ENCODE results near the gene SERPINA6.
A peak's percentile ranks its signal among the peaks of the same experiment; 100 is the strongest.
"Not testable (repeated sequence)": the region's sequence is repeated elsewhere in the genome, so short reads cannot be mapped to it uniquely, and the experiment has no call there.

Gene SERPINA6

DNA sequence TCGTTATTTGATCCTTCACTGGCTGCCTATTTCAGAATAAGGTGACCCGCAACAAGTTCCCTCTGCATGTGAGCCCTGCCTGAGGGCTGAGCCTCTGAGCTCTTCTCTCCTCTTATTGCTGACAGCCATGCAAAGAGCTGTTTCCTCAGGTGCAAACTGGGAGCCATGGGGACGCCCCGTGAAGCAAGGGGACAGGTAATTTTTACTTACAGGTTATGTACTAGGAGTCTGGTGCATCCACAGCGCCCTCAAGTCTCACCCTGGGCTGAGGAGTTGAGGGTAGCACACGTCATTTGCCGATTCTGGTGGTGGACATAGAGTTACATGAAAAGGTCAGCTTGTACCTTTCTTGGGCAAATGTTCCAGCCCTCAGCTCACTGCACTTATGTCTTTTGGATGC lies 26.1 kb upstream of the SERPINA6 start:
- Histone ChIP-seq H3K14ac (ENCODE audit: low read length) (no peak overlapping the region), H2AK5ac (ENCODE audit: low read length) (no peak overlapping the region), H2BK5ac (ENCODE audit: low read depth, low read length, poor library complexity) (no peak overlapping the region), H3K4me1 (ENCODE audit: control insufficient read depth in 1 of 2, insufficient read depth in 2 of 2, low read length in 2 of 2) (peaks cover 0 to 2% of the 10 kb centered on the region in 2 experiments), H3K23ac (ENCODE audit: low read length) (no peak overlapping the region), H3K79me1 (ENCODE audit: low read length) (no peaks in the 10 kb centered on the region), H3K36me3 (ENCODE audit: control insufficient read depth in 1 of 2, insufficient read depth in 2 of 2, low read length in 2 of 2) (no peaks in the 10 kb centered on the region), H3K18ac (ENCODE audit: low read length) (no peak overlapping the region), H3K9ac (ENCODE audit: low read length) (peak overlapping the region; percentile 12), H4K8ac (ENCODE audit: low read depth, low read length) (no peak overlapping the region), H4K91ac (ENCODE audit: low read depth, low read length) (no peak overlapping the region), H3K27ac (ENCODE audit: low read depth, low read length) (no peak overlapping the region), H3K4ac (ENCODE audit: low read depth, low read length) (no peak overlapping the region), H3K4me3 (ENCODE audit: low read depth, low read length) (no peak overlapping the region), H3K27me3 (ENCODE audit: insufficient read depth, low read length) (no peaks in the 10 kb centered on the region), H3K79me2 (ENCODE audit: control insufficient read depth, insufficient read depth, low read length, poor library complexity) (no peaks in the 10 kb centered on the region), H3K9me3 (ENCODE audit: insufficient read depth, low read depth, low read length) (no peaks in the 10 kb centered on the region), H3K4me2 (ENCODE audit: low read length) (no peak overlapping the region), H2AFZ (ENCODE audit: insufficient read depth, low read length, poor library complexity) (no peak overlapping the region), H4K12ac (ENCODE audit: low read depth, low read length) (no peak overlapping the region), H2BK12ac (ENCODE audit: low read length) (no peak overlapping the region), H2BK120ac (ENCODE audit: insufficient read depth, low read length, poor library complexity) (no peak overlapping the region)
- DNase-seq = no peak
- no CpG with 5 or more reads among the region's 7 CpGs for whole genome bisulfite sequencing (ENCODE audit: extremely low coverage, insufficient coverage, insufficient read length)

DNA sequence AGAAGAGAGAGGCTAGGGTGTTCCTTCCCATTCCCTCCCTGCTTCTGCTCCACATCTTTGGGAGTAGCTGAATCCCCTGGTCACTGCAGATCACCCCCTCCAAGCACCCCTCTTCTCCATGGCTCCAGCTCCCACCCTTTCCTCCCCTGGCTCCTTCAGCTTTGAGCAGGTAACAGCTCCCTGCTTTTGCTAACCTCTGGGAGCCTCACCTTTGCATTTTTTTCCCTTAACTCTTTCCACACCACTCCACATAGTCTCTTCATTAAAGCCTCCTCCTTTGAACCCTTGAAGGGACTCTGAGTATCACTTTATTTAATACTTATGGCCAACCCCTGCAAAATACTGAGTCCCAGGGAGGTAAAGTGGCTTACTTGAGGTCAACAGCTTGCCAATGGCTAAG lies 25.7 kb upstream of the SERPINA6 start:
- no peak overlapping the region for H3K27ac ChIP-seq (ENCODE audit: low read depth, low read length)
- no peaks in the 10 kb centered on the region for H3K9me3 ChIP-seq (ENCODE audit: insufficient read depth, low read depth, low read length)
- no peak overlapping the region for H2BK120ac ChIP-seq (ENCODE audit: insufficient read depth, low read length, poor library complexity)

DNA sequence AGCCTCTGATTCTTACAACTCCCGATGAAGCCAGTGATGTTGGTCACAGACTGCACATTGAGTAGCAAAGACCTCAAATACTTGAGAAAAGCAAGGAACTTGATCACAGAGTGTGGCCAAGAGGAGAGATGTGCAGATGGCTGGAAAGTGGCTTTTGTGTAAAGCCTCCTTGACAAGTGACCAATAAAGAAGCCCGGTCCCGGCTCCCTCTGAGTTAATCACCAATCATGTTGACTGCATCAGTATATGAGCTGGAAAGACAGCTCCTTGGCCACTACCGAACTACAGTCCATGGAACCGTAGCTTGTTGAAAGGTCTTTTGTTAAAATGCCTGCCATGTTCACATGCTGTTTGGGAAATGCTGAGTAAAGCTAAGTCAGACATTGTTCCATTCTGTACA lies 23.7 kb upstream of the SERPINA6 start:
- no peak overlapping the region for H3K9ac ChIP-seq (ENCODE audit: low read length)
- H2BK120ac ChIP-seq (ENCODE audit: insufficient read depth, low read length, poor library complexity) = no peak overlapping the region
- no peak overlapping the region for H4K91ac ChIP-seq (ENCODE audit: low read depth, low read length)
- H3K4me3 ChIP-seq (ENCODE audit: low read depth, low read length) = no peak overlapping the region
- no peak overlapping the region for H3K18ac ChIP-seq (ENCODE audit: low read length)
- no peak overlapping the region for H2AFZ ChIP-seq (ENCODE audit: insufficient read depth, low read length, poor library complexity)
- no peaks in the 10 kb centered on the region for H3K9me3 ChIP-seq (ENCODE audit: insufficient read depth, low read depth, low read length)
- H3K27ac ChIP-seq (ENCODE audit: low read depth, low read length) = no peak overlapping the region
- H3K79me1 ChIP-seq (ENCODE audit: low read length) = no peaks in the 10 kb centered on the region
- no peaks in the 10 kb centered on the region for H3K36me3 ChIP-seq (ENCODE audit: control insufficient read depth in 1 of 2, insufficient read depth in 2 of 2, low read length in 2 of 2)
- H3K79me2 ChIP-seq (ENCODE audit: control insufficient read depth, insufficient read depth, low read length, poor library complexity) = no peaks in the 10 kb centered on the region
- no peak overlapping the region for H3K14ac ChIP-seq (ENCODE audit: low read length)
- DNase-seq = no peak
- WGBS (ENCODE audit: extremely low coverage, insufficient coverage, insufficient read length) = no CpG with 5 or more reads among the region's 5 CpGs
- H3K4me1 ChIP-seq (ENCODE audit: control insufficient read depth in 1 of 2, insufficient read depth in 2 of 2, low read length in 2 of 2) = peaks cover 0 to 2% of the 10 kb centered on the region in 2 experiments
- H3K23ac ChIP-seq (ENCODE audit: low read length) = no peak overlapping the region
- no peak overlapping the region for H2BK12ac ChIP-seq (ENCODE audit: low read length)
- H2BK5ac ChIP-seq (ENCODE audit: low read depth, low read length, poor library complexity) = no peak overlapping the region
- H3K4me2 ChIP-seq (ENCODE audit: low read length) = no peak overlapping the region
- H3K4ac ChIP-seq (ENCODE audit: low read depth, low read length) = no peak overlapping the region
- no peak overlapping the region for H4K12ac ChIP-seq (ENCODE audit: low read depth, low read length)
- H4K8ac ChIP-seq (ENCODE audit: low read depth, low read length) = no peak overlapping the region
- H2AK5ac ChIP-seq (ENCODE audit: low read length) = no peak overlapping the region
- no peaks in the 10 kb centered on the region for H3K27me3 ChIP-seq (ENCODE audit: insufficient read depth, low read length)

More for the DNA sequence above, 25.7 kb upstream of the SERPINA6 start:
- no peak overlapping the region for H3K4me2 ChIP-seq (ENCODE audit: low read length)
- no peak overlapping the region for H2BK5ac ChIP-seq (ENCODE audit: low read depth, low read length, poor library complexity)
- H4K12ac ChIP-seq (ENCODE audit: low read depth, low read length) = no peak overlapping the region
- no peak overlapping the region for H2AK5ac ChIP-seq (ENCODE audit: low read length)
- no peak overlapping the region for H3K4me3 ChIP-seq (ENCODE audit: low read depth, low read length)
- no peak overlapping the region for H3K14ac ChIP-seq (ENCODE audit: low read length)
- H4K91ac ChIP-seq (ENCODE audit: low read depth, low read length) = no peak overlapping the region
- no peak overlapping the region for H4K8ac ChIP-seq (ENCODE audit: low read depth, low read length)
- no peaks in the 10 kb centered on the region for H3K36me3 ChIP-seq (ENCODE audit: control insufficient read depth in 1 of 2, insufficient read depth in 2 of 2, low read length in 2 of 2)
- peaks cover 0 to 2% of the 10 kb centered on the region in 2 experiments for H3K4me1 ChIP-seq (ENCODE audit: control insufficient read depth in 1 of 2, insufficient read depth in 2 of 2, low read length in 2 of 2)
- no peaks in the 10 kb centered on the region for H3K79me2 ChIP-seq (ENCODE audit: control insufficient read depth, insufficient read depth, low read length, poor library complexity)
- H3K23ac ChIP-seq (ENCODE audit: low read length) = no peak overlapping the region
- H3K4ac ChIP-seq (ENCODE audit: low read depth, low read length) = no peak overlapping the region
- H3K79me1 ChIP-seq (ENCODE audit: low read length) = no peaks in the 10 kb centered on the region
- no peak overlapping the region for H2BK12ac ChIP-seq (ENCODE audit: low read length)
- H3K9ac ChIP-seq (ENCODE audit: low read length) = no peak overlapping the region
- no peaks in the 10 kb centered on the region for H3K27me3 ChIP-seq (ENCODE audit: insufficient read depth, low read length)
- H3K18ac ChIP-seq (ENCODE audit: low read length) = no peak overlapping the region
- no peak overlapping the region for H2AFZ ChIP-seq (ENCODE audit: insufficient read depth, low read length, poor library complexity)
- DNase-seq = no peak

DNA sequence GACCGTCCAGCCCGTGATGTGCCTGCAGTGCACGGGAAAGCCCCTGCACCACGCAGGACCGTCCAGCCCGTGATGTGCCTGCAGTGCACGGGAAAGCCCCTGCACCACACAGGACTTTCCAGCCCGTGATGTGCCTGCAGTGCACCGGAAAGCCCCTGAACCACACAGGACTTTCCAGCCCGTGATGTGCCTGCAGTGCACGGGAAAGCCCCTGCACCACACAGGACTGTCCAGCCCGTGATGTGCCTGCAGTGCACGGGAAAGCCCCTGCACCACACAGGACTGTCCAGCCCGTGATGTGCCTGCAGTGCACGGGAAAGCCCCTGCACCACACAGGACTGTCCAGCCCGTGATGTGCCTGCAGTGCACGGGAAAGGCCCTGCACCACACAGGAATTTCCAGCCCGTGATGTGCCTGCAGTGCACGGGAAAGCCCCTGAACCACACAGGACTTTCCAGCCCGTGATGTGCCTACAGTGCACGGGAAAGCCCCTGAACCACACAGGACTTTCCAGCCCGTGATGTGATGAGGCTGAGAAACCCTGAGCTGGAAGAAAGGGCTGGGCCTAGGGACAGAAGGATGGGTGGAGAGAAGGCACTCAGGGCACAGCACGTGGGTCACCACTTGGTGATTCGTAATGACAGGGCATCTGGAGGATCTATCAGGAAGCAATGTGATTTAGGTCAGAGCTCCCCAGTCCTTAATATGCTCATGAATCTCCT lies 23.1 kb upstream of the SERPINA6 start:
- not testable (repeated sequence) for H3K4ac ChIP-seq (ENCODE audit: low read depth, low read length); H3K79me1 ChIP-seq (ENCODE audit: low read length); H4K91ac ChIP-seq (ENCODE audit: low read depth, low read length); H3K36me3 ChIP-seq (ENCODE audit: control insufficient read depth in 1 of 2, insufficient read depth in 2 of 2, low read length in 2 of 2); H3K4me2 ChIP-seq (ENCODE audit: low read length); H3K27ac ChIP-seq (ENCODE audit: low read depth, low read length); H2BK12ac ChIP-seq (ENCODE audit: low read length); H2BK120ac ChIP-seq (ENCODE audit: insufficient read depth, low read length, poor library complexity); H3K4me1 ChIP-seq (ENCODE audit: control insufficient read depth in 1 of 2, insufficient read depth in 2 of 2, low read length in 2 of 2); H3K9ac ChIP-seq (ENCODE audit: low read length); H3K27me3 ChIP-seq (ENCODE audit: insufficient read depth, low read length); H3K18ac ChIP-seq (ENCODE audit: low read length); H2BK5ac ChIP-seq (ENCODE audit: low read depth, low read length, poor library complexity); H4K12ac ChIP-seq (ENCODE audit: low read depth, low read length); H3K79me2 ChIP-seq (ENCODE audit: control insufficient read depth, insufficient read depth, low read length, poor library complexity); H4K8ac ChIP-seq (ENCODE audit: low read depth, low read length); H3K23ac ChIP-seq (ENCODE audit: low read length); H3K4me3 ChIP-seq (ENCODE audit: low read depth, low read length); H2AFZ ChIP-seq (ENCODE audit: insufficient read depth, low read length, poor library complexity); H2AK5ac ChIP-seq (ENCODE audit: low read length); H3K14ac ChIP-seq (ENCODE audit: low read length); H3K9me3 ChIP-seq (ENCODE audit: insufficient read depth, low read depth, low read length)
- no CpG with 5 or more reads among the region's 24 CpGs for WGBS (ENCODE audit: extremely low coverage, insufficient coverage, insufficient read length)
- peak; percentile 21 to 27 for DNase-seq

All from trophoblast cell (in vitro differentiated cells and primary cell).